Gastroesophageal sphincter (tissue), 3 donors: Measurements from ENCODE around the gene KLF17.

Experiments
- EP300 ChIP-seq: sonication (generic); formaldehyde crosslinking; IDR thresholded peaks from one replicate; pipeline ENCODE4 v1.6.1; 2017; ENCODE audit warnings: antibody characterized with exemption, mild to moderate bottlenecking
- POLR2A ChIP-seq, 2 donors: fragments of 450-650 bp; IDR thresholded peaks; one replicate each; pipeline ENCODE4 v1.6.1; 2017; ENCODE audit warnings: antibody characterized with exemption in 2 of 2, mild to moderate bottlenecking in 2 of 2, moderate library complexity in 1 of 2
- POLR2AphosphoS5 ChIP-seq: sonication (generic); formaldehyde crosslinking; IDR thresholded peaks from one replicate; pipeline ENCODE4 v1.6.1; 2017; ENCODE audit warnings: antibody characterized with exemption
- TF ChIP-seq, protein P1 (sequence below), 4 experiments: fragments of 200-600 bp in 2 of 4; fragments of 450-650 bp in 2 of 4; sonication (generic) in 1 of 4; IDR thresholded peaks; one replicate each; pipeline ENCODE4 v1.5.1; 2017 to 2019; ENCODE audit warnings: antibody characterized with exemption in 4 of 4, mild to moderate bottlenecking in 2 of 4, moderate library complexity in 2 of 4

GRCh38 chr1:44072204-44072603, 46.4 kb upstream of the KLF17 start:
- TF ChIP-seq, protein P1, sequence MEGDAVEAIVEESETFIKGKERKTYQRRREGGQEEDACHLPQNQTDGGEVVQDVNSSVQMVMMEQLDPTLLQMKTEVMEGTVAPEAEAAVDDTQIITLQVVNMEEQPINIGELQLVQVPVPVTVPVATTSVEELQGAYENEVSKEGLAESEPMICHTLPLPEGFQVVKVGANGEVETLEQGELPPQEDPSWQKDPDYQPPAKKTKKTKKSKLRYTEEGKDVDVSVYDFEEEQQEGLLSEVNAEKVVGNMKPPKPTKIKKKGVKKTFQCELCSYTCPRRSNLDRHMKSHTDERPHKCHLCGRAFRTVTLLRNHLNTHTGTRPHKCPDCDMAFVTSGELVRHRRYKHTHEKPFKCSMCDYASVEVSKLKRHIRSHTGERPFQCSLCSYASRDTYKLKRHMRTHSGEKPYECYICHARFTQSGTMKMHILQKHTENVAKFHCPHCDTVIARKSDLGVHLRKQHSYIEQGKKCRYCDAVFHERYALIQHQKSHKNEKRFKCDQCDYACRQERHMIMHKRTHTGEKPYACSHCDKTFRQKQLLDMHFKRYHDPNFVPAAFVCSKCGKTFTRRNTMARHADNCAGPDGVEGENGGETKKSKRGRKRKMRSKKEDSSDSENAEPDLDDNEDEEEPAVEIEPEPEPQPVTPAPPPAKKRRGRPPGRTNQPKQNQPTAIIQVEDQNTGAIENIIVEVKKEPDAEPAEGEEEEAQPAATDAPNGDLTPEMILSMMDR (IDR thresholded peaks at IDR 0.05) = no peak
- no peak for TF ChIP-seq POLR2AphosphoS5
- TF ChIP-seq POLR2A (IDR thresholded peaks at IDR 0.05) = no peak
- no peak for TF ChIP-seq EP300
